Mesothelial cell of epicardium (in vitro differentiated cells): ENCODE results near the gene FBRSL1. TPM values are rescaled to one million over a fixed set of nuclear protein-coding genes. Genes with fewer than 3 reads are reported as not detected.
"Not testable (repeated sequence)": the region's sequence is repeated elsewhere in the genome, so short reads cannot be mapped to it uniquely, and the experiment has no call there.

Source experiments
- DNase-seq, 2 experiments: peaks; one replicate each; pipeline ENCODE4 v3.0.0; 2021; ENCODE audit warnings: low spot score in 2 of 2; ENCODE audit not compliant: unreplicated experiment in 2 of 2
- H3K27ac Mint-ChIP-seq: 2 replicates; pipeline ENCODE4 v1.8.0; 2021; ENCODE audit warnings: mixed read lengths
- H3K27me3 Mint-ChIP-seq: 2 replicates; pipeline ENCODE4 v1.8.0; 2021; ENCODE audit warnings: low read depth, mixed read lengths
- H3K36me3 Mint-ChIP-seq: 2 replicates; pipeline ENCODE4 v1.8.0; 2021; ENCODE audit warnings: mixed read lengths
- H3K4me1 Mint-ChIP-seq: 2 replicates; pipeline ENCODE4 v1.8.0; 2021; ENCODE audit warnings: mixed read lengths
- H3K4me3 Mint-ChIP-seq: 2 replicates; pipeline ENCODE4 v1.8.0; 2021; ENCODE audit warnings: mild to moderate bottlenecking, moderate library complexity, mixed read lengths
- H3K9me3 Mint-ChIP-seq: 2 replicates; pipeline ENCODE4 v1.8.0; 2021; ENCODE audit warnings: mixed read lengths
- CTCF ChIP-seq: fragments of 200-600 bp; sonication (generic); IDR thresholded peaks from one replicate; pipeline ENCODE4 v1.5.0; 2021; ENCODE audit warnings: antibody characterized with exemption; ENCODE audit not compliant: unreplicated experiment
- total RNA-seq: library from RNA; stranded (reverse); gene quantifications from 3 replicates; pipeline ENCODE4 v1.2.1, GENCODE V29; 2021

Gene FBRSL1
- total RNA-seq, 1 donor from 2014 or later = 115 TPM

DNA sequence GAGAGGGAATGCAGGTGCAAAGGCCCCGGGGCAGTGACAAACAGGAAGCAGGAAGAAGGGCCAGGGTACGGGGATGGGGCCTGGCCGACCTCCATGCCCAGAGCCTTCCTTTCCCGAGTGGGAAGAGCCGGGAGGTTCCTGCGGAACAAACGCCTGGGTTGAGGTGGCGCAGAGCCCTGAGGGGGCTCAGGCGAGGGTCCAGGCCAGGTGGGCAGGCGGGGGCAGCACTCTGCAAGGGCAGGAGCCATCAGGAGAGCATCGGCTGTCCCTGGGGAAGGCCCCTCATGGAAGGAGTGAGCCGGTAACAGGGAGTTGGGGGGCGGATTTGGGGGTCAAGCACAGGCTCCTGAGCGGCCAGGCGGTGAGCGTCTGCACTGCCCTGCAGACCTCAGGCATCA lies 18.1 kb upstream of the FBRSL1 start:
- Mint-ChIP-seq H3K27me3 (peaks cover 59% of the 10 kb centered on the region), H3K27ac (no peak overlapping the region)

DNA sequence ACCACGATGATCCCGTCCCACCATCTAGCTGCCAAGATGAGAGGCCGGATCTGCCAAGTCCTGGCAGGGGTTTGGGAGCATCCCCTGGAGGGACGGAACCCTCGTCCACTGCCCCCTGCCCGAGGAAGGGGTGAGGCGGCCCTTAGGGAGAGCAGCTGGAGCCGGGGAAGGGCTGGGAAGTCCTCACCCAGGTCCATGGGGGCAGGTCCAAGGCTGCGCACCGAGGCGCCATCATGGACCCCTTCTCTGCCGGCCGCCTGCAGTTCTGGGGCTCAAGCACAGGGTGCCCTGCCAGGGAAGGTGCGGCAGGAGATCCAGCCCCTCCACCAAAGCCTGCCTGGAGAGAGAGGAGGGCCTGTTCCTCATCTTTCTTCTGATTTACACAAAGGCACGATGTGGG lies 17.6 kb upstream of the FBRSL1 start:
- Mint-ChIP-seq H3K27ac (no peak overlapping the region), H3K27me3 (peaks cover 55% of the 10 kb centered on the region), H3K36me3 (peaks cover 2% of the 10 kb centered on the region), H3K9me3 (peaks cover 6% of the 10 kb centered on the region), H3K4me1 (no peaks in the 10 kb centered on the region), H3K4me3 (no peak overlapping the region)
- TF ChIP-seq CTCF = no peak
- DNase-seq = no peak

More for the DNA sequence above, 18.1 kb upstream of the FBRSL1 start:
- no peak for DNase-seq
- Mint-ChIP-seq H3K36me3 (peaks cover 2% of the 10 kb centered on the region), H3K4me1 (no peaks in the 10 kb centered on the region), H3K9me3 (peaks cover 6% of the 10 kb centered on the region), H3K4me3 (no peak overlapping the region)
- TF ChIP-seq CTCF = no peak

- Mint-ChIP-seq H3K27ac (no peak overlapping the region), H3K4me1 (no peaks in the 10 kb centered on the region), H3K36me3 (peaks cover 2% of the 10 kb centered on the region), H3K4me3 (no peak overlapping the region), H3K27me3 (peaks cover 51% of the 10 kb centered on the region), H3K9me3 (peaks cover 6% of the 10 kb centered on the region)
- no peak for DNase-seq
- TF ChIP-seq CTCF = no peak
Measured at GRCh38 chr12:132474237-132474741, 15.7 kb upstream of the FBRSL1 start.

- H3K4me3 Mint-ChIP-seq, H3K27ac Mint-ChIP-seq, H3K36me3 Mint-ChIP-seq, H3K4me1 Mint-ChIP-seq, DNase-seq, H3K9me3 Mint-ChIP-seq: not testable (repeated sequence)
- peaks cover 50% of the 10 kb centered on the region for H3K27me3 Mint-ChIP-seq
Measured at GRCh38 chr12:132474799-132475303, 15.1 kb upstream of the FBRSL1 start.

- TF ChIP-seq CTCF = no peak
- Mint-ChIP-seq H3K27me3 (peaks cover 52% of the 10 kb centered on the region), H3K4me3 (no peak overlapping the region), H3K27ac (no peak overlapping the region), H3K9me3 (peaks cover 6% of the 10 kb centered on the region), H3K4me1 (no peaks in the 10 kb centered on the region), H3K36me3 (peaks cover 2% of the 10 kb centered on the region)
- DNase-seq = no peak
Measured at GRCh38 chr12:132475304-132476037, 14.5 kb upstream of the FBRSL1 start.

DNA sequence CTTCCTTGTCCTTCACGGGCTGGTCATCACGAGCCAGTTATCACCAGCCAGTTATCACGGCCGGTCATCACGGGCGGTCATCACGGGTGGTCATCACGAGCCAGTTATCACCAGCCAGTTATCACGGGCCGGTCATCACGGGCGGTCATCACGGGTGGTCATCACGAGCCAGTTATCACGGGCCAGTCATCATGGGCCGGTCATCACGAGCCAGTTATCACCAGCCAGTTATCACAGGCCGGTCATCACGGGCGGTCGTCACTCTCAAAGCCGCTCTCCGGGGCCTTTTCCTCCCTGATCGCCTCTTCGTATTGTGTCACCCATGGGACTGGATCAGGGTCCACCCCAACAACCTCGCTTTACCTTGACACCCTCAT lies 13.9 kb upstream of the FBRSL1 start:
- no peak for TF ChIP-seq CTCF
- no peak overlapping the region for H3K27ac Mint-ChIP-seq
- H3K27me3 Mint-ChIP-seq = peaks cover 53% of the 10 kb centered on the region
- no peak for DNase-seq
- H3K9me3 Mint-ChIP-seq = peaks cover 6% of the 10 kb centered on the region
- H3K4me1 Mint-ChIP-seq = no peaks in the 10 kb centered on the region
- no peak overlapping the region for H3K4me3 Mint-ChIP-seq
- peaks cover 2% of the 10 kb centered on the region for H3K36me3 Mint-ChIP-seq
